ENCODE data around the gene NEURL4. TPM values are rescaled to one million over a fixed set of nuclear protein-coding genes. Genes with fewer than 3 reads are reported as not detected.

Gene NEURL4
- polyA plus RNA-seq, 4 donors, result 28.3 to 33.3 (median 30.7) TPM

GRCh38 chr17:7326186-7326585 lies 2.9 kb downstream of the NEURL4 start:
- DNase-seq (ENCODE audit: low read depth in 4 of 4, low spot score in 3 of 4), result no peak

- no peak for DNase-seq (ENCODE audit: low read depth in 4 of 4, low spot score in 3 of 4)
Observed at GRCh38 chr17:7325031-7325528, 4.1 kb downstream of the NEURL4 start.

- no peak for DNase-seq (ENCODE audit: low read depth in 4 of 4, low spot score in 3 of 4)
Observed at GRCh38 chr17:7324438-7324779, 4.7 kb downstream of the NEURL4 start.

DNA sequence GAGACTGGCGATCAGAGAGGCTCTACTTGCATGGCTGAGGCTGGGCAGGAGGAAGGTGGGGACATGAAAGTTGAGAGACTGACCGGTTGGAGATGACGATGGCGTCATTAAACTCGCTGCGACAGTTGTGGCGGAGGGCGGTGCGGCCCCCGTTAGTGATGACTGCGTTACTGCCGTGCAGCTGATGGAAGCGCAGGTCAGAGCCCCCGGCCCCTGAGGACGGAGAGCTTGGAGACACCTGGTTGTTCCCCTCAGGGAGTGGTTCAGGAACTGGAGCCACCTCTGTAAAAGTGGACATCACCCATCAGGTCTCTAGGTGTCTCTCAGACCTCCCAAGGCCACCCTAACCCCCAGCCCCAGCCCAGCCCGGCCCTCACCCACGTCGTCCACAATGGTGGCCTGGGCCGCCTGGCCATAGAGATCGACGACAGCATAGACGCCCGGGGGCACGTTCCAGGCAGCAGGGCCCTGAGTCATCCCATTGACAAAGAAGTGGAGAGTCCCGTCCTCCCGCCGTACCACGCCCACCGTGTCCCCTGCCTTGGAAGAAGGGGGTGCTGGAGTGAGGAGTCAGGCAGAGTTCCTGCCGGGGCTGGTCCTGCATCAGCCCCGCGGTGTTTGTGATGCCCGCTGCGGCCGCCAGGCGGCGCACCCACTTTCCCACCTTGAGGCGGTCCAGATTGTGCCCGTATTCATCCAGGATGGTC lies 5.3 kb downstream of the NEURL4 start:
- DNase-seq (ENCODE audit: low read depth in 4 of 4, low spot score in 3 of 4), result no peak

DNA sequence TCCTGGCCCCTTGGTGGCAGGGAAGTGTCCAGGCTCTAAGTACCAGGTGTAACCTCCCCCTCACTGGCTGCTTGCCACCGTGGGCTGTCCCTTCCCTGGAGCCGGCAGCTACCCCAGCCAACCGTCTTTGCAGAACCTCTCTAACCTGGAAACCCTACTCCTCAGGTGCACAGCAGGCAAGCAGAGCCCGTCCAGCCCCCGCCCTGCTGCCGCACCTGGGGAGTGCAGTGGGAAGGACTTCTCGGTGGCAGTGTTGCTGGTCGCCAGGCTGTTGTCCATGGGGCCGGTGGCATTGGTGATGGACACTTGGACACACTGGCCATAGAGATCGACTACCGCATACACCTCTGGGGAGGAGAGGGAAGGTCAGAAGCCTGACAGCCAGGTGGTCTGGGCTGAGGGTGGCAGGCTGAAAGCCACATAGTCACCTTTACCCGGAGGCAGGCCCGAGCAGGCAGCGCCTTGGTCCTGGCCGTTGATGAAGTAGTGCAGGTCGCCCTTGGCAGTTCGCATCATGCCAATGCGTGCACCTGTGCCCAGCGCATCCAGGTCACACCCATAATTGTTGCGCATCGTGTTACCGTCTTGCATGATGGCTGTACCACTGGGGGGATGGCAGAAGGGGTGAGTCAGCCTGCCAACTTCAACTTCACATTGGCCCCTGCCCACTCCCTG lies 6.5 kb downstream of the NEURL4 start:
- DNase-seq (ENCODE audit: low read depth in 4 of 4, low spot score in 3 of 4), result no peak

DNA sequence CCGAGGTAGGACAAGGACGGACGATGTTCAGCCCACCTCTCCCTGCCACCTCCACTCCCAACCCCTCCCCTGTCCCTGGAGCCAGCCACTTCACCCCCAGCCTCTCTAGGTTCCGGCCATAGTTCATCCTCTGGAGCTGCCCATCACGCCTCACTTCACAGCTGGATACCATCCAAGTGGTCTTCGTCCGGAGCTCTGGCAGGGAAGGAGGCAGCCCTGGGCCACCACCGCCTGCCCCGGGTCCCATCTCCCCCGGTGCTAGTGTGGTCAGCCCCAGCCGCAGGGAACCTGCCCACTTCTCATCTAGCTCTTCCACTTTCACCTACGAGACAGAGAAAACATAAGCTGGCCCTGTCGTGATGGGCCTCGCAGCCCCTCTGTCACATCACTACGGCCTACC lies 7.7 kb downstream of the NEURL4 start:
- DNase-seq (ENCODE audit: low read depth in 4 of 4, low spot score in 3 of 4), result no peak

DNA sequence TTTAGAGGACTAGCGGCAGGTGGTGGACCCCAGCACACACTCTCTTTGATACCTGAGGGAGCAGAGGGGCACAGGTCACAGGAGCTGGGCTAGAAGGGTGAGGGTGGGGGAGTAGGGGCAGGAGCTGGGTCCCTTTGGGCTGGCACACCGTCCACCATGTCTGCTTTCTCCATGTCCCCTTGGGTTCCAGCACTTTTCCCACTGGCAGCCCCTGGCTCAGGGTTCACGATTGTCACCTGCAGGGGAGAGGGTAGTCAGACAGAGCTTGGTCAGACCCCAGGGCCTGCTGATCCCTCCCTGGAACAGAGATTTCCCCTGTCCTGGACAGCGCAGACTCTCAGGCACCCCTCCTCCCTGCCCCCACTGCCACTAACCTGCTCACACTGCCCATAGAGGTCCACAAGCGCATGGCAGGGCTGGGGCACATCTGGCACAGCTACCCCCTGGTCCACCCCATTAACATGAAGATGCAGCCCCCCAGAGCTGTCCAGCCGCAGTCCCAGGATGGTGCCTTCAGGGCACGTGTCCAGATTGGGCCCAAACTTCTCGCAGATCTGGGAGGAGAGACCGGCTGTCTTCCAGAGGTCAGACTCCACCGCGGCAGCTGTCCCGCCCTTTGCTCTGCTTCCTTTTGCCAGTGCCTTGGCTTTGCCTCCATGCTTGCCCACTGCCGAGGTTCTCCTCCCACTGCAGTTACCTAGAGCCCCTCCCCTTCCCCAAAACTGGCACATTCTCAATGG lies 10.8 kb downstream of the NEURL4 start:
- no peak for DNase-seq (ENCODE audit: low read depth in 4 of 4, low spot score in 3 of 4)

- no peak for DNase-seq (ENCODE audit: low read depth in 4 of 4, low spot score in 3 of 4)
Observed at GRCh38 chr17:7317161-7317803, 11.9 kb downstream of the NEURL4 start.

DNA sequence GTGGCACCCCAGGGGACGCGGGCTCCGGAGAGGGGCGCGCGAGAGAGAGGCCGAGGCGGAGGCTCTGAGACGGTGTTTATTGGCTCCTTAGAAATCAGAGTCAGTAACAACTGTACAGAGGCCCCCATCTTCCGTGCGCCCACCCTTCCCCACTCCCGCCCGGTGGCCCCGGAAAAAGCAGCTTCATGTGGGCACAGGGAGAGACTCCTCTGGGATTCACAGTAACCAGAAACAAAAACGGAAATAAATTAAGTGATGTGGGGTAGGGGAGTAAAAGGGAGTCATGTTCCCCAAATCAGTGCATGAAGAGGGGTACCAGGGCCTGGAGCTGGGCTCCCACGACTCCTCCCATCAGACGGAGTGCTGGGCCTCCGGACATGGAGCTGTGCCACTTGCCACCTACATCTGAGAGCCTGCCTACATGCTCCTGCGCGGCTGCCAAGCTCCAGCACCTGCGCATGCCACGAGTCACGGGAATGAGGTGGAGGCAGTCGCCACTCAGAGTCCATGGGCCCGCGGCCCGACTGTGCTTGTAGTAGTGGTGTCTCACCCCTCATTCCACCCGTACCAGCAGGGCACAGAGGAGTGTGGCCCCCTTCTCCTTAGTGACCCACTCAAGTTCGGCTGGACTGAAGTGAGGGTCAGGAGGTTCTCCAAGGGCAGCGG lies 13.4 kb downstream of the NEURL4 start:
- DNase-seq (ENCODE audit: low read depth in 4 of 4, low spot score in 3 of 4), result no peak

DNA sequence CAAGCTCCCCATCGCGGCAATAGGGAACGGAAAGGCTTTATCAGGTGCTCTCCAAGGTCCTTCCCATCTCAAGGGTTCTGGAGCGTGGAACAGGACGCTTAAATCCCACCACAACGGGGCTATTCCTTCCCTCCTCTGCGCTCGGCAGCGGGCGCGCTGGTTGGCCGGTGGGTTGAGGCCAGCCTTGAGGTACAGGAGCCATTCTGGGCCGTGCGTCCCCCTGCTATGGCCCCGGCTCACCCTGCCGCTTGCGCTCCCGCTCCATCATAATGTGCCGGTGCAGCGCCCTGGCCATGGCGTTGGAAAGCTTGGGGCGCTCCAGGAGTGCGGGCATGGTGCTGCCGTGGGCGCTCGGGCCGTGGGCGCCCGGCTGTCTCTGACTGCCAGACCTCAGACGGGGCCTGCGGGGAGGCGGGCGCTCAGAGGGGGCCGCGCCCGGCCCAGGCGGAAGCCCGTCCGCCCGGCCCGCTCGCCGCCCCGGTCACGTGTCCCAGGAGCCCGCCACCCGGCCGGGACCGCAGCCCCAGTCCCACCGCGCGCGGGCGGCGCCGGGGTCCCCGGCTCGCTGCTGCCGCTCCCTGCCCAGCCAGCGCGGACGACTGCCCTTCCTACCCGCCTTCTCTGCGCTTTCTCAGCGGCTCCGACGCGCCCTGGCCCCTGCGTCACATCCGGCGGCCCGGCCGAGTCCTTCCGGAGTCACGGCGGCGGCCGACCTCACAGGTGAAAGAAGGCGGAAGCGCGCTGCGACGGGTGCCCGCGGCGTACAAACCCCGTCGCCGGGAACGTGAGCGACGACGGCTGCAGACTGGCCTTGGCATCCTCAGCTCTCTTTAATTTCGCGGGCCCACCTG lies 14.2 kb downstream of the NEURL4 start, which contains the start of gene GPS2:
GPS2 (minus strand) TSS at position 642 of the 851 bp plus-strand sequence; CDS start at position 334, 308 bp downstream.
- peak in 2 of 4 donors; percentile 69 to 77 for DNase-seq (ENCODE audit: low read depth in 4 of 4, low spot score in 3 of 4)

DNA sequence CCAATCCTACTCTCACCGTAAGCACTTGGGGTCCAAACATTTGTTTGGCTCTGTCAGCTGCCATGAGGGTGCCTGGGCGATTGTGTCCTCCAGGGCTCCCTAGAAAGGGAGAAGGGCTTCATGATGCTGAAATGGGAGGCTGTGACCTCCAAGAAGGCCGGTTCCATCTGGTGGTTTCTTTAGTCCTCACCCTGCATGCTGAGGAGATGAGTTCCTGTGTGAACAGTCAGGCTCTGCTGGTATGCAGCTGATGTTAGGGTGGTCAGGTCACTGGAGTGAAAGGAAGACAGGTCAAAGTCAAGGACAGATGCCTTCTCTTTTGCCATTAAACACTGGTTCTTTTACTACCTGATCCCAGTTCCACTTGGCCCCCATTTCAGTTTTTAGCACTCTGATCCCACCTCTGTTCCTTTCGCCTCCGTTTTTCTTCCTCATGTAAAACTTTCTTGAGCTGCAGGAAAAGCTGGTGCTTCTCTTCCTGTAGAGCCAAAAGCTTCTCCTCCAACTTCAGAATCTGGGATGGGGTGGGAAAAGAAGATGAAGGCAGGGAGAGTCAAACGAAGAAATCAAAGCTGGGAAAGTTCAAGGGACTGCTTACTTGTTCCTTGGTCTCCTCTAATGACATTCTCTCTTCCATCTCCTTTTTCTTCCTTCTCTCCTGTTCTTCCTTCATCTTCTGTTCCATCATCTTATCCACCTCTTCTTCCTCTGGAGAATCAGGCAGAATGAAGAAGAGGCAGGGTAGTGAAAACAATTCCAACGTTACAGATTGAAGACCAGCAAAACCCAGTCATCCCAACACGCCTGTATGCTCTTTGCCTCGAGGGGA lies 15.0 kb downstream of the NEURL4 start:
- DNase-seq (ENCODE audit: low read depth in 4 of 4, low spot score in 3 of 4), result no peak

- no peak for DNase-seq (ENCODE audit: low read depth in 4 of 4, low spot score in 3 of 4)
Observed at GRCh38 chr17:7313088-7313889, 15.8 kb downstream of the NEURL4 start.

DNA sequence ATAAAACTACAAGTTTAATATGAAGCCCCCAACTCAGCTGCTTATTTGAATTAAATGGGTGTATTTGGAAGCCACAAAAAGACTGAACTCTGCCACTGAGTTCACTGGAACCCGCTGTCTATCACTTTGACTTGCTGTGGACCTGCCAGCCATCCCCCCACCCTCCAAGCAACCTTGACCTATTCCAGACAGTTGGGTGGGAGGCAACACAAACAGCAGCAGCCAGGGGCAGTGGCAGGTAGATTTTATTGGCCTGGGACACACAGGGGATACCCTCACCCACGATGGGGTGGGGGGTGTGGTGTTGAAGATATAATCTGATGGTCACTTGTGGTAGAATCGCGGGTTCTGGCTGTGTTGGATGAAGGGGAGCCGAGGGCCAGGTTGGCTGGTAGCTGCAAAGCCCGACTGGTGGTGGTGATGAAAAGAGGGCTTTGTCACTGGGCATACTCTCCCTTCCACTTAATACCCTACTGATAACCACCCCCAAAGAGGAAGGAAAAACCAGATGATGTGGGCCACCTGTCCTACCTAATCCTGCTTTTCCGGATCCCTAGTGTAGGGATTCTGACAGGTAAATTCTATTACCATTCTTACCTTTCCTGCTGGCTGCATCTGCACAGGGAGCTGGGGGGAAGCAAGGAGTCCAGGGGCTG lies 16.6 kb downstream of the NEURL4 start:
- no peak for DNase-seq (ENCODE audit: low read depth in 4 of 4, low spot score in 3 of 4)

DNA sequence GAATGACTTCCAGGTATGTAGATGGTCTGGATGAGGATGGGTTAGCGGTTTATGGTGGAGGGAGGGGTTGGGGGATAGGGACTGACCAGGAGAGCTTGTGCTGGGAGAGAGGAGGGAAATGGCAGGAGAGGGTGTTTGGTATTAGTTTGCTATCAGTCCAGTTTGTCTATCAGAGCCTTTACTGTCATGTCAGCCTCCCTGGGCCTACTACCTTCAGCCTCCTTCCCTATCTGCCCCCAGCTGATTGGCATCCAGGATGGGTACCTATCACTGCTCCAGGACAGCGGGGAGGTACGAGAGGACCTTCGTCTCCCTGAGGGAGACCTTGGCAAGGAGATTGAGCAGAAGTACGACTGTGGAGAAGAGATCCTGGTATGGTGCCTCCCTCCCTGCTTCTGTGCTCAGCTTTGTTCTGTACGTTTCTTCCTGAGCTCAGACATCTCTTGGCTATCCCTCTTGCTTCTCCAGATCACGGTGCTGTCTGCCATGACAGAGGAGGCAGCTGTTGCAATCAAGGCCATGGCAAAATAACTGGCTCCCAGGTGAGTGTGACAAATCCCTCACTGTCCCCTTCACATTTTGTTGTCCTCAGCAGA lies 17.9 kb downstream of the NEURL4 start:
- no peak for DNase-seq (ENCODE audit: low read depth in 4 of 4, low spot score in 3 of 4)

DNA sequence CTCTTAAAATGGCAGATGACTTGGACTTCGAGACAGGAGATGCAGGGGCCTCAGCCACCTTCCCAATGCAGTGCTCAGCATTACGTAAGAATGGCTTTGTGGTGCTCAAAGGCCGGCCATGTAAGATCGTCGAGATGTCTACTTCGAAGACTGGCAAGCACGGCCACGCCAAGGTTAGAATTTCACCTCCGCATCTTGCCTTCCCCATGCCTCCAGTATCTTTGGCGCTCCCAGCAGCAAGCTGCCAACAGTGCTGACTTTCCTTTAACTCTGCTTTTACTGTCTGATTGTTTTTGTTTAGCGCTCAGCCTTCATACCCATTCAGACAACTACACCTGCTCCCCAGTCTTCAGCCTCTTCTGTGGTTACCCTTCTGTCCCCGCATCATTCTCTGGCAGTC lies 19.5 kb downstream of the NEURL4 start:
- DNase-seq (ENCODE audit: low read depth in 4 of 4, low spot score in 3 of 4), result no peak

DNA sequence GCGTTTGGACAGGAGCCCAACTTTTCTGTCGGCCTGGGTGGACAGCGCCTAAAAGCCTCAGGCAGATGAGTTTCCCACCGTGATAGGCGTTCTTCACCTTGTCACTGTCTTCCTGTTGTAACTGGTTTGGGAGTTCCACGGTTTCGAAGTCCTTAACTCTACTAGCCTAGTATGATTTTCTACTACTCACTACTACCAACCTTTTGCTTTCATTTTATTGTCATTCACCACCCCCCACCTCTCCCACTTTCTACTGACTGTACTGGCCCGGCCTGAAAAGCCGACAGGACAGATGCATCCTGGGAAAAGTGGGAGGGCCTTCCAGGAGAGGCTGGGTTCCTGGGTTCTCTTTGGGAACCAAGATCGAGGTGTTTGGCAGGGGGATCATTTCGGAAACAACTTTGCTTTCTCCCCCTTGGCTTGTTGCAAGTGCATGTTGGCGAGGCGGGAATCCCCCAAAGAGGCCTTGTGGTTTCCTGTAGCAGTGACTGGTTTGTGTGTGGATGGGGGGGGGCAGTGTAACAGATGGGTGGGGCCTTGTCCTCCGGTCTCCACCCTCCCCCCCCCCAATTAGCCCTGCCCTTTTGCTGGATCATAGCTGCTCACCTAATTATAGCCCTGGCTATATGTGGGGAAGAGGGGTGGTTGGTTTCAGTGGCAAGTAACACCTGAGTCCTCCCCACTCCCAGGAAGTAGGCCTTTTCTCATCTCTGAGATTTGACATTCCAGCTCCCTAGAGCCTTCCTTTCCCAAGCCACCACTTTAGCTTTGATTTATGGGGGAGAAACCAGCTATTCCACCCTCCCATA lies 20.3 kb downstream of the NEURL4 start:
- no peak for DNase-seq (ENCODE audit: low read depth in 4 of 4, low spot score in 3 of 4)

Data from right renal pelvis (tissue), 4 donors.